GM19438 (cell line): ENCODE data around the gene FMC1.
"Not testable (repeated sequence)": the region's sequence is repeated elsewhere in the genome, so short reads cannot be mapped to it uniquely, and the experiment has no call there.

Experiments
- ATAC-seq: cut with Tn5 transposase; IDR thresholded peaks from one replicate; pipeline ENCODE4 v1.9.1; 2021; ENCODE audit warnings: low read depth; ENCODE audit not compliant: unreplicated experiment

The FMC1 gene

GRCh38 chr7:139340037-139340807 is 915 bp upstream of the FMC1 start:
- ATAC-seq = peak; percentile 80

DNA sequence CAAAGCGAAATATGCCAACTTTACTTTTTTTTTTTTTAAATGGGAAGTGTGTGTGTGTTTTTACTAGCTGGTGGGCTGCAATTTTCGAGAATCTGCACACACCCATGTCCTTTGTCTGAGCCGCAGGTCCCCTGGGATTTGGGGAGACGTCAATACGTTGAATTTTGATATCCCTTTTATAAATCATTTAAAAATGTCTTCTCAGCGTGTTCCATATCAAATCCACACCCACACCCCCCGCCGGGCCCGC is 404 bp upstream of the FMC1 start:
- ATAC-seq = no peak

DNA sequence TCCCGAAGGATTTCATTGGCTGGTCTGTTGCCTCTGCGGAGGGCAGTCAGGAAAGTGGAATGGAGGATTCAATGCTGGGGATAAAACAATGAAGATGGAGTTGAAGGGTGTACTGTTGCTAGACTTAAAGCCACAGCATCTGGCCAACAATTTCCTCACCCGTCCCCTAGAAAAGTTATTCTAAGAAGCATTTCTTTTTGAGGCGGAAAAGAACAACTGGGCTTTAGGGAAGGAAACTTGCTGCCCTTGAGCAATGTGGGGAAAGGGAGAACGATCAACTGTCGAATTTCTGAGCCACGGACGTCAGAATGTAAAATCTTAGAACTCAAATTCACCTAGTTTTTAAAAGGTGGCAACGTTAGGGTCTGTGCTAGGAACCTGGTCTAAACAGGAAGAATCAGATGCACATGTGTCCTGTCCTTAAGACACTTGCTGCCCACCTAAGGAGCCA is 664 bp downstream of the FMC1 start:
- no peak for ATAC-seq

- ATAC-seq = no peak
These were observed 3.9 kb downstream of the FMC1 start for GRCh38 chr7:139345042-139345441.

GRCh38 chr7:139351027-139351426 is 9.9 kb downstream of the FMC1 start:
- ATAC-seq = no peak

GRCh38 chr7:139354729-139355128 is 13.6 kb downstream of the FMC1 start:
- no peak for ATAC-seq

- ATAC-seq = no peak
These were observed 14.2 kb downstream of the FMC1 start for GRCh38 chr7:139355320-139355719.

DNA sequence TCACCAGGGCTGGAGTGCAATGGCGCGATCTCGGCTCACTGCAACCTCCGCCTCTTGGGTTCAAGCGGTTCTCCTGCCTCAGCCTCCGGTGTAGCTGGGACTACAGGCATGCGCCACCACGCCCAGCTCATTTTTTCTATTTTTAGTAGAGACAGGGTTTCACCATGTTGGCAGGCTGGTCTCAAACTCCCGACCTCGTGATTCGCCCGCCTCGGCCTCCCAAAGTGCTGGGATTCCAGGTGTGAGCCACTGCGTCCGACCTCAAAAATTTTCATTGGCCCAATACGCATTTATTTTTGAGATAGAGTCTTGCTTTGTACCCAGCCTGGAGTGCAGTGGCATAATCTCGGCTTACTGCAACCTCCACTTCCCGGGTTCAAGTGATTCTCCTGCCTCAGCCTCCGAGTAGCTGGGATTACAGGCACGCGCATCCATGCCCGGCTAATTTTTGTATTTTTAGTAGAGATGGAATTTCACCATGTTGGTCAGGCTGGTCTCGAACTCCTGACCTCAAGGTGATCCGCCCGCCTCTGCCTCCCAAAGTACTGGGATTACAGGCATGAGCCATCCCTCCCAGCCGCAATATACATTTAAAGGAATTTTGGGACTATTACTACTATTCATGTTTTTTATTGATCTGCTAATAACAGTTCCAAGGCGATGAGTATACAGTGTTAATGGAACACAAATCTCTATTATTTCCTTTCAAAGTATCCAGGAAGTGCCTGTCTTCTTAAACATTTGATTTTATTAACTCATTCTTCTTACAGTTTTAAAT is 16.8 kb downstream of the FMC1 start:
- not testable (repeated sequence) for ATAC-seq

DNA sequence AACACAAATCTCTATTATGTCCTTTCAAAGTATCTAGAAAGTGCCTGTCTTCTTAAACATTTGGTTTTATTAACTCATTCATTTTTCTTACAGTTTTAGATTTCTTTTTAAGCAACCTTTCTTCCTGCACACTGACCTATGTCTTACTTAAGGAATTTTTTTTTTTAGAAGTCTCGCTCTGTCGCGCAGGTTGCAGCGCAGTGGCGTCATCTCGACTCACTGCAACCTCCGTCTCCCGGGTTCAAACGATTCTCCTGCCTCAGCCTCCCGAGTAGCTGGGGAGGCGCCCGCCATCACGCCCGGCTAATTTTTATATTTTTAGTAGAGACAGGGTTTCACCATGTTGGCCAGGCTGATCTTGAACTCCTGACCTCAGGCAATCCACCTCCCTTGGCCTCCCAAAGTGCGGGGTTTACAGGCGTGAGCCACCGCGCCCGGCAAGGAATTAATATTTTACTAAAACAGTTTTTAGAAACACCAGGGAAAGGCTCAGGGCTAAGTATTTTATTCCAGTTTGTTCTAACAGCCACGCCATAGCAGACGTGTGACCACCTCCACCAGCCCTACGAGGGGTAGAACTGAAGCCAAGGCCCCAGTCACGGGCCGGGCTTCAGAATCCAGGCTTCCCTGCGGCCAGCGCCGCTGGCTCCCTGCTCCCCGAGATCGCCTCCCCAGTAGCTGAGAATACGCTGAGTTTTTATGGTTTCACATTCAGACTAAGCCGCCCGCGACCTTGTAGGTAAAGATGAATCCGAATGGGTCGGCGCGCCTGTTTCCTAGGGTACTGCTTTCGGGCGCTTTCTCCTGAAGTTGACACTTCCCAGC is 17.6 kb downstream of the FMC1 start:
- ATAC-seq = peak; percentile 8

- peak; percentile 64 for ATAC-seq
These were observed 18.5 kb downstream of the FMC1 start, which contains the start of gene LUC7L2 for GRCh38 chr7:139359366-139360209. Gene LUC7L2 (plus strand): TSS chr7:139359894. CDS start chr7:139360262, 368 bp downstream.

GRCh38 chr7:139360210-139360947 is 19.2 kb downstream of the FMC1 start:
- ATAC-seq = peak; percentile 69

DNA sequence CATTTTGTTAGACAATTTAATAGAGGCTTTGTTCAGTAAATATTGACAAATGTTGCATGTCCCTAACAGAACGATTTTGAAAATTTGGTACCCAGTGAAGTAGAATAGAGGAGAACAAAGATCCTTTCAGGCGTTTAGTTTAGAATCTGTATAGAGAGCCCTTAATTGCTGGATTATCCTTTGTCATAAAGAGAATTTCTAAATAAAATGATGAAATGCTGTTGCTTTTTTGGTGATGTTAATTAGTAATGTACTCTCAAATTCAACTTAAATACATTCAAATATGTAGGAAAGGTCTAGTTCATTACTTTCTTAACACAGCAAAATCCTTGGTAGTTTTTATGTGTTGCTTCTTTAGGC is 19.8 kb downstream of the FMC1 start:
- ATAC-seq = no peak

DNA sequence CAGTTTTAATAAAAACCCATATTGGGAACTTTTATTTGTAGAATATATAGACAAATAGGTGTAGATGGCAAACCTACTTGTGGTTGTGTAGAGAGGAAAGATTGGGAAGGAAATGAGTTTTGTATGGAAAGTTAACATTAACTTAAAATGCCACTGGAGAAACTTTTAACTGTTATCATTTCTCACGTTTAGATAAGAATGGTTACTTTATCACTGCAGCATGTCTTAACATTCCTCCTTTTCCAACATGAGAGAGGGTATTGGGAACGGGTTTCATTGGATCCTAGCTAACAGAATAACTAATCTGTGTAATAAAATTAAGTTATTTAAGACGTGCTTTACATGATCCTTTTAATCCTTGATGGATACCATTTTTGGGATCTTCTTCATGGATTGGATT is 20.4 kb downstream of the FMC1 start:
- no peak for ATAC-seq

DNA sequence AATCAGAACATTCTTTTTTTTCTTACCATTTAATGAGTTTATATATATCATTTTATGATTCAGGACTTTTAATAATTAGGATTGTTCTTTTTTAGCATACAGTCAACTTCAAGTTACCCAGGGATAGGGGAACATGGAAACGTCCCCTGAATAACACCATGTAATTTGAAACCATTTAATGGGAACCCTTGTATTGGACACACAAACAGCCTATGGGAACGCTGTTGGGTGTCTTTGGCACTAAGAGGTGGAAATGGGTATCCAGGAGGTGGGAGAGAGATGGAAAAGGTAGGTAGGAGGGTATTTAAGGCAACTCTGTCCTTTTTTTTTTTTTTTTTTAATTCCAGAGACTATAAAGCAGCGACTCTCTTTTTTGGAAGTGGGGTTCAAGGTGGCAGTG is 21.2 kb downstream of the FMC1 start:
- ATAC-seq = no peak

DNA sequence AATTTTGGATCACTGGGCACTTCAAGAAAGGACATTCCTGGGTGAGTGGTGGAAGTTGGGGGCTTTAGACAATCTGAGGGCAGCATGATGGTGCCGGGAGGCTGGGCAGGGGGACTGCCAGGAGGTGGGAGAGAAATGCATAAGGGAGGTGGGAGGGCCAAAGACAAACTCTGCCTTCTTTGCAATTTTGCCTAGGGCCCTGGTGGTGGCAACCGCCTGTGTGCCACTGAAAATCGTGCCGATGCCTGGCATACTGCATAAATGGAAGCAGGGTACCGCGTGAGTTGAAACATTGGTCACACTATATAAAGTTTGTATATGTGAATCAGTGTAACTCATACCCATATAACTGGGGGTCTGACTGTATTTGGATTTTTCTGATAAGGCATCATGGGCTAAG is 21.8 kb downstream of the FMC1 start:
- ATAC-seq = no peak

DNA sequence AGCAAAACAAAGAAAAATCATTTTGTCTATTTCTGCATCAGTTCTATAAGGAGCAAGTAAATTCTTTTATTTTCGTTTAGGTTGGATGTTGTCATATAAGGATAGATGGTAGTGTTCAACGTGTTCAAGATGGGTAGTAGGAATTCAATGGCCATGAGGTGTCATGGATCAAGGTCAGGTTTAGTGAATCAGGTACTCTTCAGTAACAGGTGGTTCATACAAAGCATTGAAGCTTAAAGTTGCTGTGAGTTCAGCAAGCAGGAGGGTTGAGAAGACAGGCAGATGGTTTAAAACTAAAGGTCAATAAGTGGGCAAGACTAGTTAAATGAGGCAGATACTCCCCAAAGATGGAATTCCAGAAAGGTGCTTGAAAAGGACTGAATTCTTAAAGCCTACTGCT is 24.2 kb downstream of the FMC1 start:
- no peak for ATAC-seq

DNA sequence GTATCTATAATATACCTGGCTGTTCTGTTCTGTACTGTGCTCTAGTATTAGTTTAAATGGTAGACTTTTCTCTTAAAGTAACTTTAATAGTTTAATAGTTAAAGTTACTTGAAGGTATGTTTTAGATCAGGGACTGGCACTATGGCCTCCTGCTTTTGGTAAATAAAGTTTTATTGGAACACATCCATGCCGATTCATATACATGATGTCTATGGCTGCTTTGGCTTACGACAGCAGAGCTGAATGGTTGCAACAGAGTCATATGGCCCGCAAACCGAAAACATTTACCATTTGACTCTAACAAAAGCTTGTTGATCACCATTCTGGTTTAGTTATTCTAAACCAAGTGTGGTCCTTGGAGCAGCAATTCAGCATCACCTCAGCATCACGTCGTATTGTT is 25.3 kb downstream of the FMC1 start:
- ATAC-seq = no peak

DNA sequence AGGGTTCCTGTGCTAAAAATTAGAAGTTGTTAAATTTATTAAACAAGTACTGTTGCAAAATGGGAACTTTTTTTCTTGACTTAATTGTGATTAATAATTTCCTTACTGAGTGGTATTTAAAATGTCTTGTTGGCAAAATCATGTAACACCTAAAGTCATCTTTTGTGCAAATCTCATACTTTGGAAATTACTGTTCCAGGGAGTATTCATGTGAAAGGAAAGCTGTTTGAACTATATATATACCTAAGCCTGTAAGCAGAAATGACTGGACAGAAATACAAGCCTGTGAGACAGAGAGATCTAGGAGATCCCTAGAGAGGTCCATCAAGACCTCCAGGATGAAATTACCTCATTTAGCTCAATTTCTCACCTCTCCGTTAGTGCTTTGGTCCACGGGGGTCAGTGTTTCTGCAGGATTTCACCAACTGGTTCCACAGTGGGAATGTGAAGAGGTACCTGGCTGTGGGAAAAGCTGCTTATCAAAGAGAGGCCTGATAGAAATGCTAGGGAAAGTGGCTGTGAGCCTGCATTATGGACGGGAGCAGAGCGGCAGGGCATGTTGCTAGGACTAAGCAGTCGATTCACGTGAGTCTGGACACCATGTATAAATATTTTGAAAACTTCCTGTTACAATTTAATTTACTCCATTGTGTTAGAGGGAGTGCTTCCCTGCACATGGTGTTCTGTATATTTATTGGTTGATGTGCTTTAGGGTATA is 26.5 kb downstream of the FMC1 start:
- ATAC-seq = no peak

DNA sequence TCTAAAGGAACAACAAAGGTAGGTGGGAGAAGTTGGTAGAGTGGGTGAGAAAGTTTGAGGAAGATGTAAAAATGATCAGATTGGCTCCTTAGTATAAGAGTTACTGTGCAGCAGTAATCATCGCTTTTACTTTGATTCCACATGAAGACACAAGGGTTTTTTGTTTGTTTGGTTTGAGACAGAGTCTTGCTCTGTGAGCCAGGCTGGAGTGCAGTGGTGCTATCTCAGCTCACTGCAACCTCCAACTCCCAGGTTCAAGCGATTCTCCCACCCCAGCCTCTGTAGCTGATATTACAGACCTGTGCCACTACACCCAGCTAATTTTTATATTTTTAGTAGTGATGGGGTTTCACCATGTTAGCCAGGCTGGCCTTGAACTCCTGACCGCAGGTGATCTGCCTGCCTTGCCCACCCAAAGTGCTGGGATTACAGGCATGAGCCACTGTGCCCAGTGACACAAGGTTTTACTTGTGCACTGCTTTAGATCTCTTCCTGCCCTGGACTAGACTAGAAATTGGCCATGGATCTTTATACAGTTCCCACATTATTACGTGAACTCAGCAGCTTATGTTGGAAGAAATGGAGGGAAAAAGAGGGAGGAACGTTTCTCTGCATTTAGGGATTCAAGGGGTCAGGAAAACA is 29.3 kb downstream of the FMC1 start:
- ATAC-seq = no peak
